Ammon's horn (tissue), 1 donor: Measurements from ENCODE around the gene USH1G.
"Not testable (repeated sequence)": the region's sequence is repeated elsewhere in the genome, so short reads cannot be mapped to it uniquely, and the experiment has no call there.

Experiments used
- DNase-seq: peaks from one replicate; pipeline ENCODE4 v3.0.0-alpha.2; 2016; ENCODE audit warnings: low spot score

The USH1G gene

GRCh38 chr17:74930535-74931036 is 7.5 kb upstream of the USH1G start:
- DNase-seq, result no peak

GRCh38 chr17:74928786-74929185 is 5.7 kb upstream of the USH1G start:
- no peak for DNase-seq

GRCh38 chr17:74925242-74925641 is 2.2 kb upstream of the USH1G start:
- no peak for DNase-seq

GRCh38 chr17:74924250-74924948 is 1.3 kb upstream of the USH1G start, which contains the start of gene OTOP2:
Gene OTOP2 (plus strand): TSS chr17:74924273. CDS start chr17:74924633, 360 bp downstream.
- DNase-seq, result peak; percentile 40

GRCh38 chr17:74923538-74924249 is 639 bp upstream of the USH1G start:
- peak; percentile 55 for DNase-seq

- DNase-seq, result no peak
These were observed 883 bp downstream of the USH1G start for GRCh38 chr17:74922172-74922571.

GRCh38 chr17:74921769-74922168 is 1.3 kb downstream of the USH1G start:
- no peak for DNase-seq

- DNase-seq, result no peak
These were observed 1.9 kb downstream of the USH1G start for GRCh38 chr17:74921026-74921681.

- no peak for DNase-seq
These were observed 2.4 kb downstream of the USH1G start for GRCh38 chr17:74920642-74921025.

- DNase-seq, result no peak
These were observed 2.8 kb downstream of the USH1G start for GRCh38 chr17:74920306-74920620.

- DNase-seq, result no peak
These were observed 3.4 kb downstream of the USH1G start for GRCh38 chr17:74919440-74920305.

- no peak for DNase-seq
These were observed 4.1 kb downstream of the USH1G start for GRCh38 chr17:74918906-74919305.

- DNase-seq, result peak; percentile 38
These were observed 5.6 kb downstream of the USH1G start for GRCh38 chr17:74917430-74917829.

GRCh38 chr17:74916851-74917199 is 6.2 kb downstream of the USH1G start:
- no peak for DNase-seq

GRCh38 chr17:74916136-74916850 is 6.8 kb downstream of the USH1G start:
- no peak for DNase-seq

GRCh38 chr17:74911423-74911822 is 11.6 kb downstream of the USH1G start:
- not testable (repeated sequence) for DNase-seq

- DNase-seq, result not testable (repeated sequence)
These were observed 14.0 kb downstream of the USH1G start for GRCh38 chr17:74909097-74909496.

- no peak for DNase-seq
These were observed 16.0 kb downstream of the USH1G start for GRCh38 chr17:74907012-74907411.

GRCh38 chr17:74906214-74906793 is 16.8 kb downstream of the USH1G start:
- DNase-seq, result not testable (repeated sequence)

- DNase-seq, result no peak
These were observed 18.2 kb downstream of the USH1G start for GRCh38 chr17:74904687-74905409.
